HG02970 (cell line): ENCODE data around the gene PCDHB1.

ENCODE experiments used
- ATAC-seq: cut with Tn5 transposase; IDR thresholded peaks from one replicate; pipeline ENCODE4 v1.9.1; 2021; ENCODE audit warnings: mild to moderate bottlenecking, moderate library complexity, moderate number of reproducible peaks; ENCODE audit not compliant: unreplicated experiment, low FRiP score

Gene PCDHB1, protein sequence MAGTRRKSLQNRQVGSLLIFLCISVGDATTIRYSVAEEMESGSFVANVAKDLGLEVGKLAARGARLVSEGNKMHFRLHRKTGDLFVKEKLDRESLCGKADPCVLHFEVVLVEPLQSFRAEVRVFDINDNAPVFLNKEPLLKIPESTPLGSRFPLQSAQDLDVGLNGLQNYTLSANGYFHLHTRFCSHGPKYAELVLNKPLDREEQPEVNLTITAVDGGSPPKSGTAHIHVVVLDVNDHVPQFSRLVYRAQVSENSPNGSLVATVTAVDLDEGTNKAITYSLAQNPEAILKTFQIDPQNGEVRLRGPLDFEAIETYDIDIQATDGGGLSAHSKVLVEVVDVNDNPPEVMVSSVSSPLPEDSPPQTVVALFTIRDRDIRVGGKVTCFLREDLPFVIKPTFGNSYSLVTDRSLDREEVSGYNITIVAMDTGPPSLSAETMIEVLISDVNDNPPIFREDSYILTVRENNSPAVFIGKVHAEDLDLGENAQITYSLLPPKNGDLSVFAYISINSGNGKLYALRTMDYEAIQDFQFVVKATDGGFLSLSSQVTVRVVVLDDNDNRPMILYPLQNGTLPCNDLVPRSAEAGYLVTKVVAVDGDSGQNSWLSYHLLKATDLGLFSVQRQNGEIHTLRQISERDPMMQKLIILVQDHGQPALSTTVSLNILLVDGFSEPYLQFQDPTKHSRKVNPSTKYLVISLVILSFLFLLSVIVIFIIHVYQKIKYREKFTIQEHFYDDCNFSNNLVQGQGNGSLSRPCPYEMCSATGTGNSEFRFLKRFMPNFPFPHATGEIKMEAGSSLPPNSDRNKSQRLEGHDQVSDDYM

DNA sequence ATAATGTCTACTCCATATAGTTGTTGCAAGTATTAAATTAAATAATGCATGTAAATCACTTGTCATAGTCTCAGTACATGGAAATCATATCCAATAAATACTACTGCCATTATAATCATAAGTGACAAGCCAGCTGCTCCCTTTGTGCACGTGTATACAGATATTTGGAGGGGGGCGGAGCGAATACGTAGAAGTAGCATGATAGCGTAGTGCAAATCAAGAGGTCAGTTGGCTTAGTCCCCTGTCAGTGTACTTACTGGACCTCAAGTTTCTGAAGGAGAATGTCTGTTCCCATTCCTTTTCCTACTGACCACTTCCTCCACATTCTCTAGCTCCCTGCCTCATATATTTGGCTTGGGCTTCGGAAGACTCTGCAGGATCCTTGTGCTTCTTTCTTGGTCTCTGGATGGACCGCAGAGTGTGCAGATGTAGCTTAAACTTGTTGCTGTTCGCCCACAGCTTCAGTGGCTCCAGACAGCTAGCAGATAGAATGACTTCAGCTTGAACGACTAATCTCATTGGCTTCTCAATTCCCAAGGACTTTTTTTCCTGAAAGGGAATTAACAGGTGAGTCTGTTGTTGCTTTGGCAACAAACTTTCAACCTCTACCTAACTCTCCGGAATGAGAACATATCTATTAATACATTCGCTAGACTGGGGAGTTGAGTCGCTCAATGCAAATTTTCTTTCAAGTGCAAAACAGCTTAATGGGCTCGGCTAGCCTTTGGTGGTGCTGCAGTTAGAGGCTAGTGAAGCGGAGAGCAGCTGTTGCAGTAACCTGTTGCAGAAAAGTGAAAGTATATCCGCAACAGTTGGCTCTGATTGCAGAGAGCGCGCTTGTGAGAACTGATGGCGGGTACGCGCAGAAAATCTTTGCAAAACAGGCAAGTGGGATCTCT, at the start of gene PCDHB1:
Gene PCDHB1, plus strand, starts transcription at position 753 of the 899 bp plus-strand sequence. Its CDS starts 97 bp downstream, at position 850.
- no peak for ATAC-seq

- ATAC-seq: no peak
These were observed 49.7 kb upstream of the PCDHB1 start for GRCh38 chr5:141001446-141001843.

DNA sequence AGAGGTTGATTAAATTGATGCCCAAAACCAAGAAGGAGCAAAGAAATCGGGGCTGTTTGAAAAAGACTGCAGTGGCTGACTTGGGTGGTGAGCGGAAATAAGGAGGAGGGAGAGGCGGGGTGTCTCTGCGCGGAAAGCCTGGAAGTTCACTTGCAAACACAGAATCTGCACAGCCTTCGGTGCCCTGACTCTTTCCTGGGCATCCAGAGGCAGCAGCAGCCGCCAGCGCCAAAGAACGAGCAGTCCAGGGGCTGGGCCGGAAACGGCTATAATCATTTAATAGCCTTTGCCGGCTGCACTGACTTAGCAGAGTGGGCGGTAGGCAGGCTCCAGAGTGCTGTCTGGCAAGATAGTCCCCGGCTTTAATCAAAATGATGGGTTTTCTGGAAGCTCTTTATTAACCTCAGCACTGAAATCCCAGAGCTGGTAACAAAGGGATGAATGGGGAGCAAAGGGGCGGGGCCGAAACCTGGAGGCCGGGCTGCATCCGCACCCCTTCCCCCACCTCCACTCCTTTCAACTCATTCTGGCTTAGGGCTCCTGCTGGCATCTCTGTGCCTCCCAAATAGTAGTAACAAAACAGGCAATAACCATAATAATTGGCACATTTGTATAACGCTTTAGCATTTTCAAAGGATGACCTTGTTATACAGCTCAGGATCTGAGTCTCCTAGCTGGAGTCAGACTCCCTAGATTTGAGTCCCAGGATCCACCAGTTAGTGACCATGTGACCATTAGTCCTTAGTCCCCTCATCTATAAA, 49.1 kb upstream of the PCDHB1 start:
- no peak for ATAC-seq

DNA sequence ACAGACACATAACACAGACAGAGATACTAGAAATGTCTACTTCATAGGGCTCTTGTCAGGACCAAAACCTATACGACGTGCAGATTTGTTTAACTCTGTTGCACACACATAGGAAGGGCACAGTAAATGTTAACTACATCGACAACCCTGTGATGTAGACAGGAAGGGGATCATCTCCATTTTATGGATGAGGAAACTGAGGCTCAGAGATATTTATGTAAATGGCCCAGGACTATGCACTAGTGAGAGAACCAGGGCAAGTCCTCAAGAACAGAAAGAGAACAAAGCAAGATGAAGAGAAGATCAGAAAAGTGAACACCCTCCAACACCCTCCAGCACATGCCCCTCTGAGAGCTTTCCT, 48.6 kb upstream of the PCDHB1 start:
- ATAC-seq: no peak

- no peak for ATAC-seq
These were observed 48.1 kb upstream of the PCDHB1 start for GRCh38 chr5:141003031-141003430.

GRCh38 chr5:141003791-141004611, 47.2 kb upstream of the PCDHB1 start:
- no peak for ATAC-seq

GRCh38 chr5:141007791-141008190, 43.4 kb upstream of the PCDHB1 start:
- ATAC-seq: no peak

DNA sequence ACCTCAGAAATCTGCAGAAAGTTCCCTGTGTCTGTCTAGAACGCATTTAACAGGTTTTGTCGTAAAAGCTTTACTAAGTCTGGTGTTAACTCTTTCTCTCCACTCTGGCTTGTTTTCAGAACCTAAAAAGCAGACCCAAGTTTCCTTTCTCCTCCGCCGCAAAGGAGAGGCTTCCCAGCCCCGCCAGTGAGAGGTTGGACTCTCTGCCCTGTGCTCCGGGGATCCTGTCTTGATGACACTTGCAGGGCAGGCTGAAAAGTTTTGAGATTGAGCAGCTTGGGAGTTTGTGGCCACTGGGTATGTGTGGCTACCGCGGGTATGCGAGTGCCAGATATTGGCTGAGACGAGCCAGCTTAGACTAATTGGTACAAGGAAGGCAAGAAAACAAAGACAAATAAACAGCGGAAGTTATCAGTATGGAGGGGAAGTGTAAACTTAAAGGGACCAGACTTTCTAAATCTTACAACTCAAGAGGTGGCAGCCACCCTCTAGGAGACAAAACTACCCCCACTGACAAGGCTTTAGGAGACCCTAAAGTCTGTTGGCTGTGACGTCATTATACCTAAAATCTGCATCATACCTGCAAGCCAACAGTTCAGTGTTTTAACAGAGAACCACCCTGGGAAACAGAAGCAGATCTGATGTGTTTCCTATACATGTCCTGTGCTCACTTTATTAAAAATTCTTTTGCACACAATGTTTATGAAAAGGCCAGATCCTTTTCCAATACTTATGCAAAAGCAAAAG, 41.0 kb upstream of the PCDHB1 start:
- ATAC-seq: no peak

- ATAC-seq: no peak
These were observed 33.2 kb upstream of the PCDHB1 start for GRCh38 chr5:141017943-141018342.

DNA sequence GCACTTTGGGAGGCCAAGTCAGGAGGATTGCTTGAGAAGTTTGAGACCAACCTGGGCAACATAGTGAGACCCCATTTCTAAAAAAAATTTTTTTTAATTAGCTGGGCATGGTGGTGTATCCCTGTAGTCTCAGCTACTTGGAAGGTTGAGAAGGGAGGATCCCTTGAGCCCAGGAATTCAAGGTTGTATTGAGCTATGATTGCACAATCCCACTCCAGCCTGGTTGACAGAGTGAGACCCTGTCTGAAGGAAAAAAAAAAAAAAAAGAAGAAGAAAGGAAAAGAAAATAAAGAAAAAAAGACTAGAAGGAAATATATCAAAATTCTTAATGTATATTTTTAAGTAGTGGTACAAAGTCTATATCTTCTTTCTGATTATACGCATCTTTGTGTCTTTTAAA, 28.8 kb upstream of the PCDHB1 start:
- no peak for ATAC-seq

GRCh38 chr5:141031006-141031405, 20.2 kb upstream of the PCDHB1 start:
- no peak for ATAC-seq

GRCh38 chr5:141032626-141033025, 18.5 kb upstream of the PCDHB1 start:
- ATAC-seq: no peak

DNA sequence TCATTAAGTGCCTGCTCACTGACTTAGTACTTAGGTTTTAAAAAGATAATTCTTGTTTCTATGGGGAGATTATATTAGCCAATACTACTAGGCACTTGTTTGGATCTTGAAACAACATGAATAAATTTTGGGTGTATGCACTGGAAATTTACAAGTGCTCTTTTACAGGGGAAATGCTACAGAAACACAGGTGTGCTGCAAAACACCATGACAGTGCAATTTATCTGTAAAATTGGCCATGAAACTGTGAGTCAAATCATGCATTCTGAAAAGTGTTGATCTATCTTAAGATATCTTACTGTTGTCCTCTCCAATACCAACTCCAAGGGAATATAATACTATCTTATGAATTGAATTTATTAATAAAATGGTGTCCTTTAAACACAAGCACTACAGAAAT, 12.1 kb upstream of the PCDHB1 start:
- ATAC-seq: no peak

DNA sequence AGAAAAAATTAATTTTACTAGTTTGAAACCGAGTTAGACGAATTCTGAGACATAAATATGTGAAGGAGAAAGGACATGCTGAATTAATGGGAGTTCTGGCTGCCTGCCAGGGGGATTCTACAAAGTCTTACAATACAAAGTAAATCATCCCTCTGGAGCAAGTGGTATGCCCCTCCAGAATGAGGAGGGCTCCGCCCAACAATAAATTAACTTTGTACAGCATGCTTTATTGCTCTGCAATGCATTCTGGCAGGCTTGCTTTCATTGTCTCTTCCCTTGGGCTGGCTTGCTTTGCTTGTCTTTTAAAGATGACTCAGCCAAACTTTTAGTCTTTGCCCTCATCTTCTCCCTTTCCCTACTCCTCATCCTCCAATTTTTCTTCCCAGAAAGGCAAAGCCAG, 11.7 kb upstream of the PCDHB1 start:
- no peak for ATAC-seq

DNA sequence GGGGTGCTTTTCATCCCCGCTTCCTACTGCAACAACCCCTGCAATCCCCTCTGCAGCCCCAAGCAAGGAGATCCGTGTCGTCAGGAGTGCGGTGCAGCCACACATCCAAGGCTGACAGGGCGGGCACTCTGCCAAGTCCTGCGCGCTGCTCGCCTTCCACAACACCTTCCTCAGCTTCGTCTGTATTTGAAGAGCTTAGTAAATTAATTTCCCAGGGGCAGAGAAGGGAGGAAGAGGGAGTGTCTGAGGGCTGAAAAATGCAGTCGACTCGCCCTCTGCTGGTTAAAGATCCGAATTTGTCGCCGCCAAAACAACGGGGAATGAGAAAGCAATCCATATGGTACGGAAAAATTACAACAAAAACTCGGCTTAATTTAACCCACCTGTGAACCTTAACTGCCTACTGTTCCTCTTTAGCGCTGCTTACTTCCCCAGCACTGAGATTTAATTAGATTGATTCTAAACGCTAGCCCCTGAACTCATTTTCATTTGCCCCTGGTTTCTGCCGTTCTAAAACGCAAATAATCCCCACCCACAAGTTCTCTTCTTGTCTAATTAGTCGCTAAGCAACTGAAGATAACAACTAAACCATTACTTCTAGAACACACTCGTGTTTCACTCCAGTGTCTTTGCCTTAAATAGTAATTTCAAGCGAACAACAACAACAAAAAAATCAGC, 10.9 kb upstream of the PCDHB1 start:
- no peak for ATAC-seq

GRCh38 chr5:141040771-141041426, 10.3 kb upstream of the PCDHB1 start:
- ATAC-seq: peak; percentile 88

GRCh38 chr5:141041427-141041785, 9.8 kb upstream of the PCDHB1 start:
- no peak for ATAC-seq
